HepG2 (cell line): ENCODE measurements around the gene HSF2BP. TPM values are rescaled to one million over a fixed set of nuclear protein-coding genes. Genes with fewer than 3 reads are reported as not detected.

Experiments
- BCL6 ChIP-seq: IDR thresholded peaks from 2 replicates; pipeline ENCODE4 v1.6.1; 2016; ENCODE audit warnings: missing genetic modification reagents, missing compliant biosample characterization
- HMG20B ChIP-seq: conservative IDR thresholded peaks from 2 replicates; pipeline ENCODE4 v1.6.1; 2016; ENCODE audit warnings: missing genetic modification reagents, missing compliant biosample characterization
- RORA ChIP-seq: sonication (generic); formaldehyde crosslinking; IDR thresholded peaks from 2 replicates; pipeline ENCODE4 v1.5.0; 2020; ENCODE audit warnings: mild to moderate bottlenecking, missing genetic modification reagents, moderate library complexity
- TOPORS ChIP-seq: sonication (generic); formaldehyde crosslinking; IDR thresholded peaks from 2 replicates; pipeline ENCODE4 v1.8.0; 2023; ENCODE audit warnings: mild to moderate bottlenecking, missing genetic modification reagents
- TP53 ChIP-seq: sonication (generic); formaldehyde crosslinking; conservative IDR thresholded peaks from 2 replicates; pipeline ENCODE4 v1.4.0; 2020; ENCODE audit warnings: missing genetic modification reagents
- ZNF883 ChIP-seq: sonication (generic); formaldehyde crosslinking; IDR thresholded peaks from 2 replicates; pipeline ENCODE4 v1.5.1; 2020; ENCODE audit warnings: mild to moderate bottlenecking, missing genetic modification reagents; ENCODE audit errors: not compliant biosample characterization
- polyA plus RNA-seq, 8 experiments: library from polyadenylated mRNA; depleted of rRNA in 3 of 8; stranded (reverse) in 7 of 8; unstranded in 1 of 8; fragments of >200 nt; fragmentation: Illumina TruSeq in 4 of 8; extraction: Trizol in 4 of 8; gene quantifications; 2 replicates each; pipeline versions ENCODE4 v1.2.1 to v1.2.3, GENCODE V29; 2011 to 2016; ENCODE audit warnings: low read depth in 4 of 8, missing spikeins in 1 of 8, mixed read lengths in 1 of 8; ENCODE audit not compliant: insufficient read depth in 1 of 8
- total RNA-seq, 5 experiments: library from RNA; depleted of rRNA; stranded (reverse); fragments of >200 nt; fragmentation: Illumina TruSeq; extraction: Trizol; gene quantifications; 2 replicates each; pipeline ENCODE4 v1.2.3, GENCODE V29; 2016; ENCODE audit warnings: low read depth in 1 of 5
- TF ChIP-seq, protein P1 (sequence below): sonication (generic); formaldehyde crosslinking; IDR thresholded peaks from 2 replicates; pipeline ENCODE4 v1.4.0; 2020; ENCODE audit warnings: missing genetic modification reagents
- TF ChIP-seq, protein P2 (sequence below): IDR thresholded peaks from 2 replicates; pipeline ENCODE4 v1.6.1; 2016; ENCODE audit warnings: low read depth

The HSF2BP gene
- total and polyA plus RNA-seq, 2 of the 13 experiments (the other 11 are each of a cell fraction or from before 2014, with no cell fraction given): 0.67 to 2.2 TPM

DNA sequence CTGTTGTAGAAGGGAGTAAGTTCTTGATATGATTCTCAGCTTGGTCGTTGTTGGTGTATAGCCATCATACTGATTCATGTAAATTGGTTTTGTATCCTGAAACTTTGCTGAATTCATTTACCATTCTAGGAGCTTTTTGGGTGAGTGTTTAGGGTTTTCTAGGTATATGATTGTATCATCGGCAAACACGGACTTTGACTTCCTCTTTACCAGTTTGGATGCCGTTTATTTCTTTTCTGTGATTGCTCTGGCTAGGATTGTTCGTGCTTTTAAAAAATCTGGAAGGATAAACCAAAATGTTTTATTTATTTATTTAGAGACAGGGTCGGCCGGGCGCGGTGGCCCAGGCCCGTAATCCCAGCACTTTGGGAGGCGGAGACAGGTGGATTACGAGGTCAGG, 20.7 kb upstream of the HSF2BP start (continued):
- TF ChIP-seq, protein P1, sequence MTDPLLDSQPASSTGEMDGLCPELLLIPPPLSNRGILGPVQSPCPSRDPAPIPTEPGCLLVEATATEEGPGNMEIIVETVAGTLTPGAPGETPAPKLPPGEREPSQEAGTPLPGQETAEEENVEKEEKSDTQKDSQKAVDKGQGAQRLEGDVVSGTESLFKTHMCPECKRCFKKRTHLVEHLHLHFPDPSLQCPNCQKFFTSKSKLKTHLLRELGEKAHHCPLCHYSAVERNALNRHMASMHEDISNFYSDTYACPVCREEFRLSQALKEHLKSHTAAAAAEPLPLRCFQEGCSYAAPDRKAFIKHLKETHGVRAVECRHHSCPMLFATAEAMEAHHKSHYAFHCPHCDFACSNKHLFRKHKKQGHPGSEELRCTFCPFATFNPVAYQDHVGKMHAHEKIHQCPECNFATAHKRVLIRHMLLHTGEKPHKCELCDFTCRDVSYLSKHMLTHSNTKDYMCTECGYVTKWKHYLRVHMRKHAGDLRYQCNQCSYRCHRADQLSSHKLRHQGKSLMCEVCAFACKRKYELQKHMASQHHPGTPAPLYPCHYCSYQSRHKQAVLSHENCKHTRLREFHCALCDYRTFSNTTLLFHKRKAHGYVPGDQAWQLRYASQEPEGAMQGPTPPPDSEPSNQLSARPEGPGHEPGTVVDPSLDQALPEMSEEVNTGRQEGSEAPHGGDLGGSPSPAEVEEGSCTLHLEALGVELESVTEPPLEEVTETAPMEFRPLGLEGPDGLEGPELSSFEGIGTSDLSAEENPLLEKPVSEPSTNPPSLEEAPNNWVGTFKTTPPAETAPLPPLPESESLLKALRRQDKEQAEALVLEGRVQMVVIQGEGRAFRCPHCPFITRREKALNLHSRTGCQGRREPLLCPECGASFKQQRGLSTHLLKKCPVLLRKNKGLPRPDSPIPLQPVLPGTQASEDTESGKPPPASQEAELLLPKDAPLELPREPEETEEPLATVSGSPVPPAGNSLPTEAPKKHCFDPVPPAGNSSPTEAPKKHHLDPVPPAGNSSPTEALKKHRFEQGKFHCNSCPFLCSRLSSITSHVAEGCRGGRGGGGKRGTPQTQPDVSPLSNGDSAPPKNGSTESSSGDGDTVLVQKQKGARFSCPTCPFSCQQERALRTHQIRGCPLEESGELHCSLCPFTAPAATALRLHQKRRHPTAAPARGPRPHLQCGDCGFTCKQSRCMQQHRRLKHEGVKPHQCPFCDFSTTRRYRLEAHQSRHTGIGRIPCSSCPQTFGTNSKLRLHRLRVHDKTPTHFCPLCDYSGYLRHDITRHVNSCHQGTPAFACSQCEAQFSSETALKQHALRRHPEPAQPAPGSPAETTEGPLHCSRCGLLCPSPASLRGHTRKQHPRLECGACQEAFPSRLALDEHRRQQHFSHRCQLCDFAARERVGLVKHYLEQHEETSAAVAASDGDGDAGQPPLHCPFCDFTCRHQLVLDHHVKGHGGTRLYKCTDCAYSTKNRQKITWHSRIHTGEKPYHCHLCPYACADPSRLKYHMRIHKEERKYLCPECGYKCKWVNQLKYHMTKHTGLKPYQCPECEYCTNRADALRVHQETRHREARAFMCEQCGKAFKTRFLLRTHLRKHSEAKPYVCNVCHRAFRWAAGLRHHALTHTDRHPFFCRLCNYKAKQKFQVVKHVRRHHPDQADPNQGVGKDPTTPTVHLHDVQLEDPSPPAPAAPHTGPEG: no peak
- TF ChIP-seq TP53 (CRISPR knock-in tag) (no peak), RORA (CRISPR knock-in tag) (no peak), BCL6 (peak; percentile 92), ZNF883 (no peak), TOPORS (CRISPR knock-in tag) (no peak), HMG20B (CRISPR knock-in tag) (no peak)
- TF ChIP-seq, protein P2, sequence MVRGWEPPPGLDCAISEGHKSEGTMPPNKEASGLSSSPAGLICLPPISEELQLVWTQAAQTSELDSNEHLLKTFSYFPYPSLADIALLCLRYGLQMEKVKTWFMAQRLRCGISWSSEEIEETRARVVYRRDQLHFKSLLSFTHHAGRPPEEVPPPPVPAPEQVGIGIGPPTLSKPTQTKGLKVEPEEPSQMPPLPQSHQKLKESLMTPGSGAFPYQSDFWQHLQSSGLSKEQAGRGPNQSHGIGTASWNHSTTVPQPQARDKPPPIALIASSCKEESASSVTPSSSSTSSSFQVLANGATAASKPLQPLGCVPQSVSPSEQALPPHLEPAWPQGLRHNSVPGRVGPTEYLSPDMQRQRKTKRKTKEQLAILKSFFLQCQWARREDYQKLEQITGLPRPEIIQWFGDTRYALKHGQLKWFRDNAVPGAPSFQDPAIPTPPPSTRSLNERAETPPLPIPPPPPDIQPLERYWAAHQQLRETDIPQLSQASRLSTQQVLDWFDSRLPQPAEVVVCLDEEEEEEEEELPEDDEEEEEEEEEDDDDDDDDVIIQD (CRISPR knock-in tag): no peak
- TF ChIP-seq, all 625 proteins: peak for 8
